HCT116 (cell line): ENCODE results near the gene CNTN4. TPM values are rescaled to one million over a fixed set of nuclear protein-coding genes. Genes with fewer than 3 reads are reported as not detected.

Source experiments
- ATAC-seq: fragments of 200-7000 bp; cut with Tn5 transposase; 2 replicates; pipeline ENCODE4 v1.9.1; 2020; ENCODE audit warnings: mild to moderate bottlenecking, moderate library complexity
- BruUV-seq: library from RNA; stranded (reverse); fragments of 400-500 nt; replicated peaks from 2 replicates; lab custom pipeline; 2021; lab: Mats Ljungman, UMichigan
- CTCF ChIA-PET: fragments of 300-600 bp; sonication (Branson Sonifier 250); formaldehyde crosslinking; loops from one replicate; lab custom pipeline; 2021; ENCODE audit warnings: antibody characterized with exemption; lab: Charles Lee
- POLR2A ChIA-PET: fragments of 300-600, 350-600 bp; sonication (Branson Sonifier 250); formaldehyde crosslinking; loops from one replicate; lab custom pipeline; 2021; ENCODE audit warnings: antibody characterized with exemption; lab: Charles Lee
- RAD21 ChIA-PET, 2 experiments: fragments of 300-600 bp; sonication (Branson Sonifier 250); formaldehyde crosslinking; loops; one replicate each; lab custom pipeline; 2023; ENCODE audit warnings: low total read pairs in 2 of 2; ENCODE audit not compliant: uncharacterized antibody in 2 of 2, unreplicated experiment in 2 of 2, low non-redundant PET in 1 of 2; lab: Charles Lee
- DNase-seq: peaks from one replicate; pipeline ENCODE4 v3.0.0-alpha.2; 2010; ENCODE audit warnings: low read depth, low spot score
- H2AFZ ChIP-seq: fragments of 200-600 bp; shearing (Covaris generic), sonication (generic); 2 replicates; pipeline ENCODE4 v1.6.1; 2017; ENCODE audit warnings: low read depth, mixed run types, mixed read lengths, antibody characterized with exemption, low read length; ENCODE audit not compliant: poor library complexity, severe bottlenecking
- H3K27ac ChIP-seq: 2 replicates; pipeline ENCODE4 v1.5.1; 2012; ENCODE audit warnings: low read depth, low read length
- H3K27me3 ChIP-seq: fragments of 200-600 bp; sonication (generic); 2 replicates; pipeline ENCODE4 v1.6.1; 2016; ENCODE audit warnings: mixed run types, low read length, mixed read lengths; ENCODE audit not compliant: insufficient read depth
- H3K36me3 ChIP-seq, 2 experiments: fragments of 200-500 bp in 1 of 2; fragments of 200-600 bp in 1 of 2; sonication (Bioruptor generic) in 1 of 2; sonication (generic) in 1 of 2; 2 replicates each; pipeline versions ENCODE4 v1.5.1 to v1.6.1; 2014 to 2016; ENCODE audit warnings: low read length in 2 of 2, inconsistent platforms in 1 of 2, mixed read lengths in 1 of 2, mixed run types in 1 of 2; ENCODE audit not compliant: insufficient read depth in 2 of 2, control insufficient read depth in 1 of 2
- H3K4me1 ChIP-seq, 2 experiments: fragments of 200-600 bp in 1 of 2; sonication (generic) in 1 of 2; 2 replicates each; pipeline versions ENCODE4 v1.5.1 to v1.6.1; 2012 to 2017; ENCODE audit warnings: low read length in 2 of 2, inconsistent platforms in 1 of 2, mild to moderate bottlenecking in 1 of 2, mixed read lengths in 1 of 2, mixed run types in 1 of 2, moderate library complexity in 1 of 2; ENCODE audit not compliant: insufficient read depth in 2 of 2, control insufficient read depth in 1 of 2
- H3K4me2 ChIP-seq: fragments of 200-600 bp; sonication (generic); 2 replicates; pipeline ENCODE4 v1.6.1; 2017; ENCODE audit warnings: mixed run types, low read length, mixed read lengths
- H3K4me3 ChIP-seq, 2 experiments: fragments of 200-600 bp in 1 of 2; sonication (generic) in 1 of 2; replicated peaks in 1 of 2; 2 replicates each; pipeline ENCODE4 v1.5.1; 2011 to 2016; ENCODE audit warnings: low read length in 2 of 2, control low read depth in 1 of 2, low read depth in 1 of 2, mild to moderate bottlenecking in 1 of 2, mixed read lengths in 1 of 2, mixed run types in 1 of 2
- H3K79me2 ChIP-seq: fragments of 200-600 bp; sonication (generic); 2 replicates; pipeline ENCODE4 v1.6.1; 2017; ENCODE audit warnings: mild to moderate bottlenecking, mixed run types, low read length, moderate library complexity, mixed read lengths; ENCODE audit not compliant: insufficient read depth
- H3K9ac ChIP-seq: fragments of 200-600 bp; sonication (generic); 2 replicates; pipeline ENCODE4 v1.6.1; 2016; ENCODE audit warnings: low read length, mixed read lengths
- H3K9me2 ChIP-seq: fragments of 200-600 bp; sonication (generic), shearing (Covaris generic); 2 replicates; pipeline ENCODE4 v1.6.1; 2017; ENCODE audit warnings: mixed run types, mild to moderate bottlenecking, moderate library complexity; ENCODE audit not compliant: insufficient read depth
- H3K9me3 ChIP-seq, 2 experiments: fragments of 200-500 bp in 1 of 2; fragments of 200-600 bp in 1 of 2; sonication (Bioruptor generic) in 1 of 2; sonication (generic) in 1 of 2; 2 replicates each; pipeline ENCODE4 v1.6.1; 2014 to 2017; ENCODE audit warnings: low read length in 2 of 2, mixed read lengths in 2 of 2, inconsistent platforms in 1 of 2, low read depth in 1 of 2, mild to moderate bottlenecking in 1 of 2, mixed run types in 1 of 2, moderate library complexity in 1 of 2; ENCODE audit not compliant: control insufficient read depth in 1 of 2, insufficient read depth in 1 of 2
- H4K20me1 ChIP-seq: fragments of 200-600 bp; sonication (generic), shearing (Covaris generic); 2 replicates; pipeline ENCODE4 v1.6.1; 2017; ENCODE audit warnings: mixed run types, mild to moderate bottlenecking, moderate library complexity; ENCODE audit not compliant: insufficient read depth
- CBX3 ChIP-seq: IDR thresholded peaks from 2 replicates; pipeline ENCODE4 v1.6.1; 2012; ENCODE audit warnings: low read depth
- CEBPB ChIP-seq: IDR thresholded peaks from 2 replicates; pipeline ENCODE4 v1.6.1; 2012; ENCODE audit warnings: low read depth
- CTCF ChIP-seq, 3 experiments: fragments of 200-600 bp in 1 of 3; sonication (generic) in 1 of 3; IDR thresholded peaks in 2 of 3; conservative IDR thresholded peaks in 1 of 3; 2 replicates each; pipeline ENCODE4 v1.5.1; 2012 to 2017; ENCODE audit warnings: low read depth in 2 of 3, low read length in 2 of 3, antibody characterized with exemption in 1 of 3, borderline replicate concordance in 1 of 3, control low read depth in 1 of 3, mild to moderate bottlenecking in 1 of 3, mixed read lengths in 1 of 3, mixed run types in 1 of 3, moderate library complexity in 1 of 3; ENCODE audit not compliant: insufficient read depth in 1 of 3
- EGR1 ChIP-seq: IDR thresholded peaks from 2 replicates; pipeline ENCODE4 v1.6.1; 2012; ENCODE audit warnings: low read depth
- ELF1 ChIP-seq: IDR thresholded peaks from 2 replicates; pipeline ENCODE4 v1.6.1; 2012; ENCODE audit warnings: low read depth, borderline replicate concordance
- EZH2 ChIP-seq: fragments of 200-600 bp; sonication (generic); IDR thresholded peaks from 2 replicates; pipeline ENCODE4 v1.6.1; 2017; ENCODE audit warnings: antibody characterized with exemption, mixed run types
- EZH2phosphoT487 ChIP-seq: fragments of 200-600 bp; IDR thresholded peaks from 2 replicates; pipeline ENCODE4 v1.6.1; 2018; ENCODE audit warnings: antibody characterized with exemption, borderline replicate concordance
- FOSL1 ChIP-seq: IDR thresholded peaks from 2 replicates; pipeline ENCODE4 v1.6.1; 2012; ENCODE audit warnings: low read depth
- MAX ChIP-seq: IDR thresholded peaks from 2 replicates; pipeline ENCODE4 v1.6.1; 2012
- POLR2A ChIP-seq: IDR thresholded peaks from 2 replicates; pipeline ENCODE4 v1.7.0; 2011; ENCODE audit warnings: borderline replicate concordance; ENCODE audit not compliant: insufficient read depth, insufficient read length; ENCODE audit errors: extremely low read depth
- RAD21 ChIP-seq: IDR thresholded peaks from 2 replicates; pipeline ENCODE4 v1.6.1; 2012; ENCODE audit warnings: low read depth, mild to moderate bottlenecking
- SIN3A ChIP-seq: IDR thresholded peaks from 2 replicates; pipeline ENCODE4 v1.6.1; 2012; ENCODE audit warnings: low read depth
- SP1 ChIP-seq: IDR thresholded peaks from 2 replicates; pipeline ENCODE4 v1.6.1; 2012; ENCODE audit warnings: low read depth
- SRF ChIP-seq: IDR thresholded peaks from 2 replicates; pipeline ENCODE4 v1.6.1; 2012; ENCODE audit warnings: low read depth
- TCF7L2 ChIP-seq: IDR thresholded peaks from 2 replicates; pipeline ENCODE4 v1.7.0; 2011; ENCODE audit warnings: borderline replicate concordance, inconsistent platforms; ENCODE audit not compliant: insufficient read depth, insufficient read length; ENCODE audit errors: extremely low read depth
- ZBTB33 ChIP-seq: IDR thresholded peaks from 2 replicates; pipeline ENCODE4 v1.6.1; 2011; ENCODE audit warnings: mild to moderate bottlenecking, low read length, moderate library complexity; ENCODE audit not compliant: insufficient replicate concordance; ENCODE audit errors: extremely low read depth
- ZFX ChIP-seq: fragments of 450-650 bp; IDR thresholded peaks from 2 replicates; pipeline ENCODE4 v1.6.1; 2017
- ZNF274 ChIP-seq: fragments of 200-500 bp; sonication (Bioruptor generic); IDR thresholded peaks from 2 replicates; pipeline ENCODE4 v1.6.1; 2014; ENCODE audit warnings: mild to moderate bottlenecking, low read depth, low read length, inconsistent platforms
- intact Hi-C: fragments of 100-400 bp; cut with micrococcal nuclease; formaldehyde crosslinking; loops from 2 replicates; pipeline ENCODE4 v1.10.0; 2022
- total RNA-seq: library from RNA; stranded (reverse); gene quantifications from one replicate; pipeline ENCODE4 v1.2.1, GENCODE V29; 2021; ENCODE audit not compliant: unreplicated experiment
- TF ChIP-seq, protein P1 (sequence below): IDR thresholded peaks from 2 replicates; pipeline ENCODE4 v1.6.1; 2012; ENCODE audit warnings: low read depth
- TF ChIP-seq, protein P2 (sequence below): IDR thresholded peaks from 2 replicates; pipeline ENCODE4 v1.6.1; 2012

CNTN4 gene
- total RNA-seq, 1 experiment from 2014 or later: not detected

DNA sequence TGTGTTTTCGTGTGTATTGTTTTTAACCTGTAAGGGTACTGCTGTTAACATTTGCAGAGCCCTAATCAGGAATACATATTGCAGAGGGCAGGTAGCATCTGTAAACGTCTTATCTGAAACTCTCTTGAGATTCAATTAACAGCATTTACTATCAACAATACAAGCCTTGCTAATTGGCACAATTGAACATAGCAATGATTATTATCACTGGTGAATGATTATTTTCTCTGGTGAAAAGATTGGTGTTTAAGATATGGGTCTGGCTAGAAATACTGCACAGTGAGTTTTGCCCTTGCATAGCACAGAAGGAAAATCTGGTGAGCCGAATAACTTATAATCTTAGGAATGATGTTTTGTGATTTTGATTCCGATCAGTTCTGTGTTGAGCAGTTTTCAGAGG is 5.9 kb upstream of the CNTN4 start:
- no peaks in the 10 kb centered on the region for H3K36me3 ChIP-seq
- no peaks in the 10 kb centered on the region for H4K20me1 ChIP-seq
- H3K27me3 ChIP-seq: no peaks in the 10 kb centered on the region
- ATAC-seq (no peak), DNase-seq (no peak)
- no peak overlapping the region for H2AFZ ChIP-seq
- no peak overlapping the region for H3K9ac ChIP-seq
- no peaks in the 10 kb centered on the region for H3K79me2 ChIP-seq
- TF ChIP-seq MAX (no peak), ZBTB33 (no peak), POLR2A (no peak), FOSL1 (no peak), CBX3 (no peak), ZFX (no peak), SIN3A (no peak), SRF (no peak), EGR1 (no peak), EZH2 (no peak), ELF1 (no peak), TCF7L2 (no peak), CEBPB (no peak), EZH2phosphoT487 (no peak), SP1 (no peak), RAD21 (no peak), ZNF274 (no peak), CTCF (IDR thresholded peaks at IDR 0.05 in 2 of 3, conservative IDR thresholded peaks at IDR 0.05 in 1 of 3; ENCODE audit: borderline replicate concordance in 1 of 3, insufficient read depth in 1 of 3, low read depth in 2 of 3, low read length in 2 of 3) (no peak)
- TF ChIP-seq, protein P1, sequence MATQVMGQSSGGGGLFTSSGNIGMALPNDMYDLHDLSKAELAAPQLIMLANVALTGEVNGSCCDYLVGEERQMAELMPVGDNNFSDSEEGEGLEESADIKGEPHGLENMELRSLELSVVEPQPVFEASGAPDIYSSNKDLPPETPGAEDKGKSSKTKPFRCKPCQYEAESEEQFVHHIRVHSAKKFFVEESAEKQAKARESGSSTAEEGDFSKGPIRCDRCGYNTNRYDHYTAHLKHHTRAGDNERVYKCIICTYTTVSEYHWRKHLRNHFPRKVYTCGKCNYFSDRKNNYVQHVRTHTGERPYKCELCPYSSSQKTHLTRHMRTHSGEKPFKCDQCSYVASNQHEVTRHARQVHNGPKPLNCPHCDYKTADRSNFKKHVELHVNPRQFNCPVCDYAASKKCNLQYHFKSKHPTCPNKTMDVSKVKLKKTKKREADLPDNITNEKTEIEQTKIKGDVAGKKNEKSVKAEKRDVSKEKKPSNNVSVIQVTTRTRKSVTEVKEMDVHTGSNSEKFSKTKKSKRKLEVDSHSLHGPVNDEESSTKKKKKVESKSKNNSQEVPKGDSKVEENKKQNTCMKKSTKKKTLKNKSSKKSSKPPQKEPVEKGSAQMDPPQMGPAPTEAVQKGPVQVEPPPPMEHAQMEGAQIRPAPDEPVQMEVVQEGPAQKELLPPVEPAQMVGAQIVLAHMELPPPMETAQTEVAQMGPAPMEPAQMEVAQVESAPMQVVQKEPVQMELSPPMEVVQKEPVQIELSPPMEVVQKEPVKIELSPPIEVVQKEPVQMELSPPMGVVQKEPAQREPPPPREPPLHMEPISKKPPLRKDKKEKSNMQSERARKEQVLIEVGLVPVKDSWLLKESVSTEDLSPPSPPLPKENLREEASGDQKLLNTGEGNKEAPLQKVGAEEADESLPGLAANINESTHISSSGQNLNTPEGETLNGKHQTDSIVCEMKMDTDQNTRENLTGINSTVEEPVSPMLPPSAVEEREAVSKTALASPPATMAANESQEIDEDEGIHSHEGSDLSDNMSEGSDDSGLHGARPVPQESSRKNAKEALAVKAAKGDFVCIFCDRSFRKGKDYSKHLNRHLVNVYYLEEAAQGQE: no peak
- TF ChIP-seq, protein P2, sequence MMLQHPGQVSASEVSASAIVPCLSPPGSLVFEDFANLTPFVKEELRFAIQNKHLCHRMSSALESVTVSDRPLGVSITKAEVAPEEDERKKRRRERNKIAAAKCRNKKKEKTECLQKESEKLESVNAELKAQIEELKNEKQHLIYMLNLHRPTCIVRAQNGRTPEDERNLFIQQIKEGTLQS: no peak
- ChIA-PET RAD21 (no interaction called here), CTCF (no interaction called here), POLR2A (no interaction called here)
- no TSS peak for BruUV-seq
- no peak overlapping the region for H3K4me3 ChIP-seq
- H3K4me1 ChIP-seq: no peaks in the 10 kb centered on the region
- H3K4me2 ChIP-seq: no peak overlapping the region
- H3K27ac ChIP-seq: no peak overlapping the region
- H3K9me3 ChIP-seq: peaks cover 4 to 10% of the 10 kb centered on the region in 2 experiments; a peak in 2 of 4 replicates
- no peaks in the 10 kb centered on the region for H3K9me2 ChIP-seq
- intact Hi-C loops: no loop called here
